Stimulated activated CD8-positive, alpha-beta memory T cell treated with anti-CD3 and anti-CD28 coated beads, Interleukin-15, amount 100 ng/mL, for 1 hour (primary cell): Measurements from ENCODE around the gene FANCI.
"Not testable (repeated sequence)": the region's sequence is repeated elsewhere in the genome, so short reads cannot be mapped to it uniquely, and the experiment has no call there.

Experiments used
- DNase-seq: peaks from one replicate; pipeline ENCODE4 v3.0.0-alpha.2; 2020; ENCODE audit warnings: low read depth

The FANCI gene

GRCh38 chr15:89225588-89225987, 18.2 kb upstream of the FANCI start:
- DNase-seq = no peak

DNA sequence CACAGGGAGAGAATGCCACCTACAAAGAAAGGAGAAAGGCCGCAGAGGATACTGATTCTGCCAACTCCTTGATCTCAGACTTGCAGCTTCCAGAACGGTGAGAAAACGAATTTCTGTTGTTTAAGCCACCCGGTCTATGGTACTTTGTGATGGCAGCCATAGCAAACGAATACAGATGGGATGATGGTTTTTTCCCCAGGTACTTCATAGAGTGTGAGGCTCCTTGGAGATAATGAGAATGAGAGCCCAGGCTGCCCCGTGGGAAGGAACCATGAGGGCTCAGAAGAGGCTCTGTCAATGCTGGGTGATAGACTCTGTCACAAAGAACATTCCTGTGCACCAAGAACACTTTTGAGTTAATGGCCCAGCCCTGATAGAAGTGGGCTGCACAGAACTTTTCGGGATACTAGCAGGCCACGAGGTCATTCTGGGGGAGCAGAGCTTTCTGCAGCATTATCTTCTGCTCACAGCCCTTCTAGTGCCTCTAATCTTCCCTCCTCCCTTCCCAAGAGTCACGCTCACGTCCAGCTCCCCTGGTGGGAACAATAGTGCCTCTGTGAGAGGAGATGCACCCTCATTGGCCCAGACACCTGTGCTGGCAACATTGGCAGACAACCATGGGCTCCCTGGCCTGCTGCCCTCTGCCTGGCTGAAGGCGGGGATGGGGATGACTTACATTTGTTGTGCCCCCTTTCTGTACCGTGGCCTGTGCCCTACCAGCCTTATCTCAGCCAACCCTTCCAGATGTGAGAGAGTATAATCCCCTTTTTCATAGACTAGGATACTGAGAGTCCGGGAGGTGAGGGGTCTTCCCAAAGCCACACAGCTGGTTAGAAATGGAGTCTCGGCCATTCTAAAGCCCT, 17.2 kb upstream of the FANCI start:
- no peak for DNase-seq

DNA sequence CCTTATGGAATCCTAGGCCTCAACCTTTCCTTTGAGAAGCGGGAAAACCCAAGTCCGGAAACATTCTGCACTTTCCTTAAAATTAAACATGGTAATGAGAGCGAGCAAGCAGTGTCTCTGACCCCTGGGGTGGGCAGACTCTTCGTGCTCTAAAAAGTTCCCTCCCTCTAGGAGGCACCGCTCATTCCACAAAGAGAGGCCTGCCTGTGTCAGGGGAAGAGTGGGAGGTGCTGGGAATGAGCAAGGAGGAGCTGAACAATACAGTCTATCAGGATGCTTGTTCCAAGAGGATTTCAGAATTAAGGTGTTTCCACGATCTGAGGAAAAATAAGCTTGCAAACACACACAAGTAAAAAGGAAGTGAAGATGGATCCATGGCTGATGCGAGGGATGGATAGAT, 16.4 kb upstream of the FANCI start:
- DNase-seq = no peak

DNA sequence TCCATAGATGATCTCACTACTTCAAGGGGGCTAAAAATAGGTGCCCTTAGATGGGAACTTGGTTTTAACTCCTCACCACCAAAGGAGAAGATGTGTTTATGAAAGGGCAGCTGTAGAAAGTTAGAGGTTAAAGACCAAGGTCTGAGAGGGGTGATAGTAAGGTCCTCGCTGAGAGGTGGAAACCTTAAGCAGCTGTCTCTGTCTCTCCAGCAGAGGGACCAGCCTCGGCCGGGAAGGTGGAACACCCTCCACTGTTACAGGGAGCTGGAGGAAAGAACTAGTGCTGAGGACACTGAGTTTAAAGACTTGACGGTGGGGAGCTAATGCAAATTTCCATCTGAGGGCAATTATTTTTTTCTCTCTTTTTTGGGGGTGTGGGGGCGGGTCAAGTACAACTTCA, 13.5 kb upstream of the FANCI start:
- DNase-seq = no peak

- DNase-seq = no peak
These were observed 11.9 kb upstream of the FANCI start for GRCh38 chr15:89231832-89232231.

- not testable (repeated sequence) for DNase-seq
These were observed 3.6 kb upstream of the FANCI start for GRCh38 chr15:89239883-89240810.

DNA sequence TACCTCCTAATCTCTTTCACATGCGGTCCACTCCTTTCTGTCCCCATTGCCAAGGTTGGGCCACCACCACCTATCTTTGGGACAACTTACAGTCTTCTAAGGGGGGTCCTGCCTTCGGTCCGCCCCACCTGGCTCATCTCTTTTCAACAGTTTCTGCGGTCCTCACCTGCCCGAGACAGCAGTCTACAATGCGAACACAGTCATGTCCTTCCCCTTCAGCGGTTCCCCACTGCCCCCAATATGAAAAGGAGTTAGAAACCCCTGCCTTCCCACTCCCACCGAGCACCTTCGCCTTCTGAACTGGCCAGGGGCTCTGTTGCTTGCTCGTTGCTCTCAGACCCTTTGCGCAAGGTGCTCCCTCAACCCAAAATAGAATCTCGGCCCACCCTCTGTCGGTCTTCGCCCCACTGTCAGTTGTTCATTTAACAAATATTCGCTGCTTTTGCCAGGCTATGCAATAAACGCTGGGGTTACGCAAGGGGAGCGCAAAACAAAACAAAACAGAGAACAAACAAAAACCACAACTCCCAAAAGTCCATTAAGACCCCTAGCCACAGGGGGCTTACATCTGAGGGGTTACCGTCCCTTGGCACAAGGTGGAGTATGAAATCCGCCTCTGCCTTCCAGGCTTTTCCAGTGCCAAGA, 611 bp upstream of the FANCI start:
- no peak for DNase-seq

- no peak for DNase-seq
These were observed 760 bp downstream of the FANCI start for GRCh38 chr15:89244574-89244903.

DNA sequence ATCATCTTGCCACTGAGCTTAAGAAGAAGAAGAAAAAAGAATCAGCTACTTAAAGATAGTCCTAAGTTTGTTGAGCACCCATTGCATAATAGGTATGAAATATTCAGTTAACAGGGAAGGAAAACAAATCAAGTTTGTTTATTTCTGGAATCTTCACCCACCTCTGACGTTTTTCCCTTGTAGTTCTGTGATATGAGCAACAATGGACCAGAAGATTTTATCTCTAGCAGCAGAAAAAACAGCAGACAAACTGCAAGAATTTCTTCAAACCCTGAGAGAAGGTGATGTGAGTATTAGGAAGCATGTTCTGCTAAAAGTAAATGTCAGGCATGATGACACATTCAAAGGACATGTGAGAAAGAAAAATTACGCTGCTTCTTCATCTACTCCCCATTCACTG, 3.7 kb downstream of the FANCI start:
- DNase-seq = no peak

- no peak for DNase-seq
These were observed 4.8 kb downstream of the FANCI start for GRCh38 chr15:89248584-89248983.

- not testable (repeated sequence) for DNase-seq
These were observed 6.4 kb downstream of the FANCI start for GRCh38 chr15:89250142-89250541.

- not testable (repeated sequence) for DNase-seq
These were observed 33.5 kb downstream of the FANCI start for GRCh38 chr15:89277281-89277680.

- no peak for DNase-seq
These were observed 34.5 kb downstream of the FANCI start for GRCh38 chr15:89278307-89278706.

DNA sequence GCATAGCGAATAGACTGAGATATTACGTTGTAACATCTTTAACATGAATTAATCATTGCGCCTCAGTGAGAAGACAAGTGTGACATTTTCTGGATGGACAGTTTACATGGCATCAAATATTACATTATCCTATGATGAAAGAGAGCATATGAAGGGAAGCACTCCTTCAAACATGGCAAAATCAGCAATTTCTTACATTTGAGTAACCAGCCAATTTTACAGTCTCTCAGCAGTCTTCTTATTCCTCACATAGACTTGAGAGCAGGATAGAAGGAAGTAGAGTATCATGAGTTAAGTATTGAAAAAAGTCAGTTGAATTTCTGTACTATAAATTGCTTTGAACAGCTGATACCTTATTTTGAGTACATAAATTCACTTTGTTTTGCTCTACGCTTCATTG, 38.9 kb downstream of the FANCI start:
- no peak for DNase-seq

DNA sequence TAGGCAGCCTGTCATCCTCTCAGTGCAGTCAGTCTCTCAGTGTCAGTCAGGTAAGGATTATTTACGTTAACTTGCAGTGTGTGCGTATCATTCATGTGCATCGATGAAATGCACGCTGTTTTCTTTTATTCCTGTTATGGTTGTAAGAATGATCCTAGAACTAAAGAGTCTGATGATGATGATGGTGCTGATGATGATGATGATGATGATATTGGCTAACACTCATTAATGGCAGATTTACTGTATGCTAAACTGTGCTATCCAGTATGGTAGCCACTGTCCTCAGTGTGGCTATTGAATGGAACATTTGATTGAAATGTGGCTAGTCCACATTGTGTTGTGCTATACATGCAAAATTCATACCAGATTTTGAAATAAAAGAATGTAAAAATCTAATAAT, 39.4 kb downstream of the FANCI start:
- no peak for DNase-seq

- DNase-seq = no peak
These were observed 48.2 kb downstream of the FANCI start for GRCh38 chr15:89291934-89292438.

DNA sequence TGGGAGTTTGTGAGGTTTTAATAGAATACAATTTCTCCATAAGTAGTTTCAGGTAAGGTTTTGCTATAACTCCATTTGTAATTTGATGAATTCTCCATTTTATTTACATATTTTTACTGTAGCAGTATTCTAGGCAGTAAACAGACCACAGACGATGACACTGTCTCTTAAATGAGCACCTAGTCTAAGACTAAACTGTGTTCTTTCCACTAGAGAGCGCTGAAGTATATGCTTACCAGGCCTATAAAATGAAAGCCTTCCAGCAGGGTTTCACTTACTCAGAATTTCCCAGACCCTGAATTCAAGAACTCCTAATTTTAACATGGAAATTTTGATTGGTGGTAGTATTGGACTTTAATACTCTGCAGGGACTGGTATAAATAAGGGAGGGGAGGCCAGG, 49.2 kb downstream of the FANCI start:
- no peak for DNase-seq

DNA sequence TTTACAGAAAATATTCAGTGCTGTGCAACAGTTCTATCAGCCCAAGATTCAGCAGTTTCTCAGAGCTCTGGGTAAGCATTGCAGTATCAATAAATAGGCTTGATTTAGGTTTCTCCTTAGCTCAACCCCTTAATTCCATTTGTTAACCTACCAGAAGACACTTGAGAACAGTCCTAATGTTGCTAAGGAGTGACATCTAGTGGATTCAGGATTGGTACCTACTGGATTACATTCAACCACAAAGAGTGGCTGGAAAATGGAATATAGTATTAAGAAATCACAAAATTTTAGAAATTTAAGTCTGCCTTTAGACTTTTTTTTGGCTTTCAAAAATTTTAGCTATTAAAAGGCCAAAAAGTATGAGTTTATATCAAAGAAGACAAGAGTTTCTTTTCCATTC, 56.1 kb downstream of the FANCI start:
- no peak for DNase-seq

DNA sequence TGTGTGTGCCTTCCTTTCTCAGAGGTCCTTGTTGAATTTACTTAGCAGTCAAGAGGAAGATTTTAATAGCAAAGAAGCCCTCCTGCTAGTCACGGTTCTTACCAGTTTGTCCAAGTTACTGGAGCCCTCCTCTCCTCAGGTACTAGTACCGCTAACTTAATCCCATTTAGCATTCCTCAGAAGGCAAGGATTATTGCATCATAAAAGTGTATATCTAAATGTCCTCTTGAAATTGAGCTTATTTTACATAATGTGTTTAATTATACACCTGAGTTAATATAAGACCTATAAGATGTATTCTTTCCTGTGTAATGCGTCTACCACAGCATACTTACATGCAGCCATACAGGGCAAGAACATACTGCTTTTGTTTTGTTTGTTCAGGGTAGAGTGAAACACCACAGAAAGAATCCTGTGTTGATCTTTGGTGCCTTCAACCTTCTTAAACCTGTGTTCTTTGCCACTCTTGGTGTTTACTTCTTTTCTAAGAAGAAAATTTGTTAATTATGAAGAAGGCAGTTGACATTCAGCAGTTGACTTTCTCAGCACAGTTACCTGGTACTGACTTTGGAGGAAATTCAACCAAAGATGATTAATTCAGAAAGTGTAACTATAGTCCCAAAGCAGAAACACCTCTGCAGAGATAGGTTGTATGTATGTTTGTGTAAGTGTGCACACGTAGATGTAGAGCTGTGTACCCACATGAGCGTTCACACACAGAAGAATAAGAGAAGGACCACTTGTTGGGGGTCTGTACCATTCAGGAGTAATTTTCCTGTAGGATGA, 57.7 kb downstream of the FANCI start:
- no peak for DNase-seq

GRCh38 chr15:89303986-89304385, 60.2 kb downstream of the FANCI start:
- no peak for DNase-seq

DNA sequence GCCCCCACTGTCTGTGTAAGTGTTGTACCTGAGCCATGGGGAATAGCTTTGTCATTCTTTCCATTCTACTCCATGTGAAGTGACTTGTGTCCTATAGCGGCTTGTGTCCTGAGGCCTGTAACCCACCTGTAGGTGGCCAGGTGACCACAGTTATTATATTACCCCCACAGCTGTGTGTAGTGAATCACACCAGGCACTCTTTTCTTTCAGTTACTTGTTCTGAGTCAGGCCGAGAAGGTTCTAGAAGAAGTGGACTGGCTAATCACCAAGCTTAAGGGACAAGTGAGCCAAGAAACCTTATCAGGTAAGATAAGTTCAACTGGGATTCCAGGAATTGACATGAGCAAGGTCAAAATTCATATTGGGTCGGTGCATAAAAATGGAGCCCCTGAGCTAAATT, 61.6 kb downstream of the FANCI start:
- DNase-seq = no peak
